H9 (cell line): Measurements from ENCODE around the gene RPEL1. TPM values are rescaled to one million over a fixed set of nuclear protein-coding genes. Genes with fewer than 3 reads are reported as not detected.

Source experiments
- DNase-seq: peaks from one replicate; pipeline ENCODE4 v3.0.0-alpha.2; 2017
- H2AFZ ChIP-seq: one replicate; pipeline ENCODE4 v1.6.1; 2013; ENCODE audit warnings: mild to moderate bottlenecking, low read length, control low read depth, moderate library complexity
- H2AK5ac ChIP-seq: 2 replicates; pipeline ENCODE4 v1.6.1; 2013; ENCODE audit warnings: low read length, control low read depth, mixed read lengths; ENCODE audit not compliant: insufficient read length
- H2BK120ac ChIP-seq: one replicate; pipeline ENCODE4 v1.6.1; 2013; ENCODE audit warnings: low read depth, mild to moderate bottlenecking, low read length, control low read depth, inconsistent platforms; ENCODE audit not compliant: poor library complexity, severe bottlenecking
- H2BK12ac ChIP-seq: 2 replicates; pipeline ENCODE4 v1.6.1; 2013; ENCODE audit warnings: low read length, control low read depth, mixed read lengths, low read depth; ENCODE audit not compliant: insufficient read length
- H2BK15ac ChIP-seq: 2 replicates; pipeline ENCODE4 v1.6.1; 2013; ENCODE audit warnings: low read depth, low read length, control low read depth
- H2BK20ac ChIP-seq: one replicate; pipeline ENCODE4 v1.6.1; 2013; ENCODE audit warnings: low read depth, mild to moderate bottlenecking, low read length, control low read depth, inconsistent platforms; ENCODE audit not compliant: poor library complexity, severe bottlenecking
- H2BK5ac ChIP-seq: 2 replicates; pipeline ENCODE4 v1.6.1; 2013; ENCODE audit warnings: low read length, control low read depth, mixed read lengths; ENCODE audit not compliant: insufficient read length
- H3K14ac ChIP-seq: 2 replicates; pipeline ENCODE4 v1.6.1; 2013; ENCODE audit warnings: low read length, control low read depth; ENCODE audit not compliant: insufficient read depth
- H3K18ac ChIP-seq: 2 replicates; pipeline ENCODE4 v1.6.1; 2013; ENCODE audit warnings: low read depth, mild to moderate bottlenecking, mixed read lengths, low read length, control low read depth; ENCODE audit not compliant: insufficient read length
- H3K23ac ChIP-seq: 2 replicates; pipeline ENCODE4 v1.6.1; 2013; ENCODE audit warnings: low read length, control low read depth, mixed read lengths, low read depth; ENCODE audit not compliant: insufficient read length
- H3K23me2 ChIP-seq: 2 replicates; pipeline ENCODE4 v1.6.1; 2013; ENCODE audit warnings: low read depth, mild to moderate bottlenecking, mixed read lengths, low read length, control low read depth; ENCODE audit not compliant: insufficient read length, poor library complexity, severe bottlenecking
- H3K27ac ChIP-seq: 2 replicates; pipeline ENCODE4 v1.5.1; 2013; ENCODE audit warnings: low read length, control low read depth, mixed read lengths, low read depth; ENCODE audit not compliant: insufficient read length
- H3K27me3 ChIP-seq: 2 replicates; pipeline ENCODE4 v1.6.1; 2013; ENCODE audit warnings: low read length, control low read depth, inconsistent platforms; ENCODE audit not compliant: insufficient read depth
- H3K4ac ChIP-seq: 2 replicates; pipeline ENCODE4 v1.6.1; 2013; ENCODE audit warnings: low read depth, mild to moderate bottlenecking, control low read depth, inconsistent platforms, low read length, moderate library complexity
- H3K4me1 ChIP-seq: 2 replicates; pipeline ENCODE4 v1.6.1; 2013; ENCODE audit warnings: low read length, control low read depth, inconsistent platforms; ENCODE audit not compliant: insufficient read depth
- H3K4me2 ChIP-seq: 2 replicates; pipeline ENCODE4 v1.6.1; 2013; ENCODE audit warnings: low read length, control low read depth, mixed read lengths; ENCODE audit not compliant: insufficient read length, insufficient read depth
- H3K56ac ChIP-seq: 2 replicates; pipeline ENCODE4 v1.6.1; 2013; ENCODE audit warnings: low read depth, mild to moderate bottlenecking, mixed read lengths, low read length, control low read depth; ENCODE audit not compliant: insufficient read length
- H3K79me1 ChIP-seq: 2 replicates; pipeline ENCODE4 v1.6.1; 2013; ENCODE audit warnings: low read depth, mild to moderate bottlenecking, moderate library complexity, low read length, control low read depth, inconsistent platforms; ENCODE audit not compliant: insufficient read depth, poor library complexity, severe bottlenecking
- H3K79me2 ChIP-seq: 2 replicates; pipeline ENCODE4 v1.6.1; 2013; ENCODE audit warnings: low read length, control low read depth, inconsistent platforms; ENCODE audit not compliant: insufficient read depth
- H3K9ac ChIP-seq: 2 replicates; pipeline ENCODE4 v1.6.1; 2013; ENCODE audit warnings: low read length, control low read depth, mixed read lengths; ENCODE audit not compliant: insufficient read length; ENCODE audit errors: extremely low read depth
- H3K9me3 ChIP-seq: one replicate; pipeline ENCODE4 v1.6.1; 2013; ENCODE audit warnings: low read depth, low read length, inconsistent platforms; ENCODE audit not compliant: control insufficient read depth
- H3T11ph ChIP-seq: one replicate; pipeline ENCODE4 v1.6.1; 2013; ENCODE audit warnings: mild to moderate bottlenecking, low read length, control low read depth, inconsistent platforms
- H4K20me1 ChIP-seq: one replicate; pipeline ENCODE4 v1.6.1; 2013; ENCODE audit not compliant: control insufficient read depth, insufficient read length, insufficient read depth
- H4K5ac ChIP-seq: 2 replicates; pipeline ENCODE4 v1.6.1; 2013; ENCODE audit warnings: low read depth, mild to moderate bottlenecking, mixed read lengths, low read length, control low read depth; ENCODE audit not compliant: insufficient read length
- H4K8ac ChIP-seq: replicated peaks from 2 replicates; pipeline ENCODE4 v1.6.1; 2013; ENCODE audit warnings: low read length, control low read depth, mixed read lengths, low read depth; ENCODE audit not compliant: insufficient read length
- H4K91ac ChIP-seq: 2 replicates; pipeline ENCODE4 v1.6.1; 2013; ENCODE audit warnings: low read depth, mild to moderate bottlenecking, moderate library complexity, mixed read lengths, low read length, control low read depth; ENCODE audit not compliant: insufficient read length
- H3K27ac Mint-ChIP-seq, 3 experiments: 2 replicates in 2 of 3; 3 replicates in 1 of 3; pipeline ENCODE4 v1.8.0; 2020 to 2021; ENCODE audit warnings: mixed read lengths in 3 of 3, mild to moderate bottlenecking in 1 of 3, moderate library complexity in 1 of 3
- H3K27me3 Mint-ChIP-seq: 2 replicates; pipeline ENCODE4 v1.8.0; 2021; ENCODE audit warnings: low read depth, mild to moderate bottlenecking, moderate library complexity, mixed read lengths
- H3K36me3 Mint-ChIP-seq, 3 experiments: 2 replicates in 2 of 3; 3 replicates in 1 of 3; pipeline ENCODE4 v1.8.0; 2020 to 2021; ENCODE audit warnings: low read depth in 3 of 3, mixed read lengths in 3 of 3; ENCODE audit not compliant: insufficient read depth in 1 of 3
- H3K4me1 Mint-ChIP-seq, 2 experiments: 2 replicates each; pipeline ENCODE4 v1.8.0; 2020; ENCODE audit warnings: mixed read lengths in 2 of 2
- H3K4me3 Mint-ChIP-seq, 2 experiments: 2 replicates in 1 of 2; 3 replicates in 1 of 2; pipeline ENCODE4 v1.8.0; 2020 to 2021; ENCODE audit warnings: mild to moderate bottlenecking in 2 of 2, mixed read lengths in 2 of 2, moderate library complexity in 1 of 2
- H3K9me3 Mint-ChIP-seq, 2 experiments: 2 replicates in 1 of 2; 3 replicates in 1 of 2; pipeline ENCODE4 v1.8.0; 2020; ENCODE audit warnings: mild to moderate bottlenecking in 2 of 2, mixed read lengths in 2 of 2, moderate library complexity in 1 of 2
- WGBS: extraction: QIAGEN DNeasy Blood & Tissue Kit; methylation state at CpG from one replicate; pipeline ENCODE4 v1.1.7; 2013; ENCODE audit warnings: missing lambda C conversion rate, low lambda C conversion rate, mixed read lengths; ENCODE audit not compliant: insufficient read length; ENCODE audit errors: extremely low coverage; 5-methylcytosine and 5-hydroxymethylcytosine counted together
- total RNA-seq: library from RNA; stranded (reverse); gene quantifications from 2 replicates; pipeline ENCODE4 v1.2.1, GENCODE V29; 2021
- TF ChIP-seq, protein P1 (sequence below): fragments of 200-600 bp; sonication (generic); conservative IDR thresholded peaks from 3 replicates; pipeline ENCODE4 v1.8.0; 2021; ENCODE audit warnings: antibody characterized with exemption, mild to moderate bottlenecking

The RPEL1 gene
- total RNA-seq, 1 experiment from 2014 or later: 0.13 TPM

DNA sequence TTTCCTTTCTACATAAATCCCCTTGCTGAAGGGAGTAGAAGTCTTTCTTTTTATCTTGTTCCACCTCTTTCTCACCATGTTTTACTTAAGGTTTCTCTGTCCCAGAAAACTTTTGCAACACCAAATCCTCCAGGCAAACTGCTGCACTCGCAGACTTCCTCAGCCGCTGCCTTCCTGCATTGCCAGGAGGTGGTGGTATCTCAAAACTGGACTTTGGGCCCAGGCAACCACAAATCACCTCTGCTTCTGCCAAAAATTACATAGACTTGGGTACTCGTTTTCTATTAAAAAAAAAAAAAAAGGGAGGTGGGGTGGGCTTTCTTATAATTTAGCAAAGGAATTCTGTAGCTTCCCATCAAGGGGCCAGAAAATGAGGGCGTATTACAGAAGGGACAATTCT, 45.9 kb downstream of the RPEL1 start:
- H2BK5ac ChIP-seq: no peak overlapping the region
- no peak overlapping the region for H2AK5ac ChIP-seq
- H3K4me1 ChIP-seq: no peaks in the 10 kb centered on the region
- H3K9ac ChIP-seq: no peak overlapping the region
- H4K5ac ChIP-seq: no peak overlapping the region
- H3K4ac ChIP-seq: no peak overlapping the region
- no peak for DNase-seq
- H3K79me1 ChIP-seq: no peaks in the 10 kb centered on the region
- no peak overlapping the region for H3K23ac ChIP-seq
- no peaks in the 10 kb centered on the region for H3K36me3 Mint-ChIP-seq
- H2AFZ ChIP-seq: no peak overlapping the region
- no peak overlapping the region for H3K56ac ChIP-seq
- no peak overlapping the region for H2BK20ac ChIP-seq
- H4K20me1 ChIP-seq: no peaks in the 10 kb centered on the region
- no CpG with 5 or more reads among the region's 4 CpGs for WGBS
- H3K27ac Mint-ChIP-seq: no peak overlapping the region
- no peak overlapping the region for H3K4me2 ChIP-seq
- no peak overlapping the region for H2BK12ac ChIP-seq
- H2BK120ac ChIP-seq: no peak overlapping the region
- TF ChIP-seq, protein P1, sequence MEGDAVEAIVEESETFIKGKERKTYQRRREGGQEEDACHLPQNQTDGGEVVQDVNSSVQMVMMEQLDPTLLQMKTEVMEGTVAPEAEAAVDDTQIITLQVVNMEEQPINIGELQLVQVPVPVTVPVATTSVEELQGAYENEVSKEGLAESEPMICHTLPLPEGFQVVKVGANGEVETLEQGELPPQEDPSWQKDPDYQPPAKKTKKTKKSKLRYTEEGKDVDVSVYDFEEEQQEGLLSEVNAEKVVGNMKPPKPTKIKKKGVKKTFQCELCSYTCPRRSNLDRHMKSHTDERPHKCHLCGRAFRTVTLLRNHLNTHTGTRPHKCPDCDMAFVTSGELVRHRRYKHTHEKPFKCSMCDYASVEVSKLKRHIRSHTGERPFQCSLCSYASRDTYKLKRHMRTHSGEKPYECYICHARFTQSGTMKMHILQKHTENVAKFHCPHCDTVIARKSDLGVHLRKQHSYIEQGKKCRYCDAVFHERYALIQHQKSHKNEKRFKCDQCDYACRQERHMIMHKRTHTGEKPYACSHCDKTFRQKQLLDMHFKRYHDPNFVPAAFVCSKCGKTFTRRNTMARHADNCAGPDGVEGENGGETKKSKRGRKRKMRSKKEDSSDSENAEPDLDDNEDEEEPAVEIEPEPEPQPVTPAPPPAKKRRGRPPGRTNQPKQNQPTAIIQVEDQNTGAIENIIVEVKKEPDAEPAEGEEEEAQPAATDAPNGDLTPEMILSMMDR: no peak
- no peaks in the 10 kb centered on the region for H3K9me3 ChIP-seq
- H3K9me3 Mint-ChIP-seq: no peaks in the 10 kb centered on the region
- no peak overlapping the region for H2BK15ac ChIP-seq
- H3K18ac ChIP-seq: no peak overlapping the region
- H3K23me2 ChIP-seq: no peaks in the 10 kb centered on the region
- no peaks in the 10 kb centered on the region for H3K4me1 Mint-ChIP-seq
- no peaks in the 10 kb centered on the region for H3K79me2 ChIP-seq
- H3K4me3 Mint-ChIP-seq: no peak overlapping the region
- no peak overlapping the region for H3K27ac ChIP-seq
- no peak overlapping the region for H4K8ac ChIP-seq
- no peak overlapping the region for H3K14ac ChIP-seq
- H3K27me3 ChIP-seq: no peaks in the 10 kb centered on the region
- H3T11ph ChIP-seq: no peak overlapping the region
- H3K27me3 Mint-ChIP-seq: no peaks in the 10 kb centered on the region
- no peak overlapping the region for H4K91ac ChIP-seq
